ENCODE data around the gene IL1A. TPM values are rescaled to one million over a fixed set of nuclear protein-coding genes. Genes with fewer than 3 reads are reported as not detected.
A peak's percentile ranks its signal among the peaks of the same experiment; 100 is the strongest.

Gene IL1A
- total and polyA plus RNA-seq, 4 experiments from 2014 or later, result 0.15 TPM; not detected in 3

GRCh38 chr2:112796486-112796885, 12.2 kb upstream of the IL1A start:
- H3K36me3 ChIP-seq (ENCODE audit: insufficient read depth, low read length), result no peaks in the 10 kb centered on the region
- H3K4me3 ChIP-seq (ENCODE audit: low read length in 2 of 2), result no peak overlapping the region
- CTCF ChIA-PET (ENCODE audit: partially characterized antibody), result no interaction called here
- no peaks in the 10 kb centered on the region for H3K9me3 ChIP-seq (ENCODE audit: control insufficient read depth in 1 of 2, low read length in 2 of 2)
- peaks cover 0 to 5% (median 0%) of the 10 kb centered on the region in 8 donors for H3K9me3 Mint-ChIP-seq
- POLR2A ChIA-PET (ENCODE audit: partially characterized antibody), result no interaction called here
- H3K27me3 ChIP-seq (ENCODE audit: insufficient read depth, low read length), result no peaks in the 10 kb centered on the region
- no peak overlapping the region for H3K4me3 Mint-ChIP-seq
- intact Hi-C loops (cut with micrococcal nuclease), result no loop called here
- peaks cover 0 to 4% (median 4%) of the 10 kb centered on the region in 4 donors for H3K4me1 Mint-ChIP-seq
- H3K36me3 Mint-ChIP-seq, result no peaks in the 10 kb centered on the region
- peaks cover 0 to 1% of the 10 kb centered on the region in 2 donors for H3K27me3 Mint-ChIP-seq
- no peak for DNase-seq
- no peaks in the 10 kb centered on the region for H3K4me1 ChIP-seq (ENCODE audit: insufficient read depth, low read length)
- H3K27ac Mint-ChIP-seq, result no peak overlapping the region
- no peak overlapping the region for H3K27ac ChIP-seq (ENCODE audit: low read depth, low read length)

DNA sequence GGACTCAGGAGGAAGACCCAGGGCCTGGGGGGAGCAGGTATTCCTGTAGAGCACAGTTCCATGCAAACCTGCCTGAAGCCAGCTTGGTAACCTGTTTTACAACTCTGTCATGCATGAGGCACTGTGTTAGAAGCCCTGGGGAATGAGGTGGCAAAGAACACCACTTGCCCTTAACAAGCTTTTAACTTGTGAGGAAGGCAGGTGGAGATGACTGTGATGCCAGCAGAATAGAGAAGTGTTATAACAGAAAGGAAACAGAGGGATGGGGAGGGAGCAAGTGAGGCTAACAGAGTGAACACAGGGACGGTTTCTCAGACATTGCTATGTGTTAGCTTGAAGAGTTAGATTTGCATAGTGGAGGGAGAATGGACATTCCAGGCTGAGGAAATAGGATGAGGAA, 11.5 kb upstream of the IL1A start:
- Histone ChIP-seq H3K36me3 (ENCODE audit: insufficient read depth, low read length) (no peaks in the 10 kb centered on the region), H3K27me3 (ENCODE audit: insufficient read depth, low read length) (no peaks in the 10 kb centered on the region), H3K9me3 (ENCODE audit: control insufficient read depth in 1 of 2, low read length in 2 of 2) (no peaks in the 10 kb centered on the region), H3K27ac (ENCODE audit: low read depth, low read length) (no peak overlapping the region), H3K4me1 (ENCODE audit: insufficient read depth, low read length) (no peaks in the 10 kb centered on the region), H3K4me3 (ENCODE audit: low read length in 2 of 2) (no peak overlapping the region)
- H3K36me3 Mint-ChIP-seq, result no peaks in the 10 kb centered on the region
- no peak for DNase-seq
- peaks cover 0 to 4% (median 4%) of the 10 kb centered on the region in 4 donors for H3K4me1 Mint-ChIP-seq
- H3K4me3 Mint-ChIP-seq, result no peak overlapping the region
- peaks cover 0 to 5% (median 0%) of the 10 kb centered on the region in 8 donors for H3K9me3 Mint-ChIP-seq
- intact Hi-C loops (cut with micrococcal nuclease), result no loop called here
- ChIA-PET CTCF (ENCODE audit: partially characterized antibody) (no interaction called here), POLR2A (ENCODE audit: partially characterized antibody) (no interaction called here)
- peak overlapping the region in 1 of 7 donors; percentile 26 for H3K27ac Mint-ChIP-seq
- H3K27me3 Mint-ChIP-seq, result peaks cover 0 to 1% of the 10 kb centered on the region in 2 donors

DNA sequence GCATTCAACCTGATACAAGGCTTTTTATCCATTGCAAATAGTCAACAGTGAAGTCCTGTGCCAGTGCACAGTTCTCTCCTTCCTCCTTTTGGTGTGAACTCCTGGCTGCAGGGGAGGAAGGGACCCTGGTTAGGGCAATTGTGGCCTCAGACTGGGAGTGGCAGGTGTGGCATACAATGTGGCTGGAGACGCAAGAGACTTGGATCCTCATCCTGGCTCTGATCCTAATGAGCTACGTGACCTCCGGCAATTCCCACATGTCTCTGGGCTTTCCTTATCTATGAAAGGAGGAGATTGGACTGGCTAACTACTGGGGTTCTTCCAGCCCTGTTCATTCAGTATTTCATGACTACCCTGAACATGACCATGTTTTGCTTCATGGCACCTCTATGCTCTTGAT, 10.5 kb upstream of the IL1A start:
- H3K27me3 Mint-ChIP-seq, result peaks cover 0 to 1% of the 10 kb centered on the region in 2 donors
- peaks cover 0 to 4% (median 4%) of the 10 kb centered on the region in 4 donors for H3K4me1 Mint-ChIP-seq
- Histone ChIP-seq H3K36me3 (ENCODE audit: insufficient read depth, low read length) (no peaks in the 10 kb centered on the region), H3K27ac (ENCODE audit: low read depth, low read length) (no peak overlapping the region), H3K27me3 (ENCODE audit: insufficient read depth, low read length) (no peaks in the 10 kb centered on the region), H3K4me3 (ENCODE audit: low read length in 2 of 2) (no peak overlapping the region), H3K4me1 (ENCODE audit: insufficient read depth, low read length) (no peaks in the 10 kb centered on the region), H3K9me3 (ENCODE audit: control insufficient read depth in 1 of 2, low read length in 2 of 2) (no peaks in the 10 kb centered on the region)
- H3K9me3 Mint-ChIP-seq, result peaks cover 0 to 5% (median 0%) of the 10 kb centered on the region in 8 donors
- H3K36me3 Mint-ChIP-seq, result no peaks in the 10 kb centered on the region
- ChIA-PET CTCF (ENCODE audit: partially characterized antibody) (no interaction called here), POLR2A (ENCODE audit: partially characterized antibody) (no interaction called here)
- no peak overlapping the region for H3K4me3 Mint-ChIP-seq
- DNase-seq, result no peak
- H3K27ac Mint-ChIP-seq, result peak overlapping the region in 1 of 7 donors; percentile 66
- intact Hi-C loops (cut with micrococcal nuclease), result no loop called here

GRCh38 chr2:112794131-112794733, 9.9 kb upstream of the IL1A start:
- Histone ChIP-seq H3K27me3 (ENCODE audit: insufficient read depth, low read length) (no peaks in the 10 kb centered on the region), H3K4me3 (ENCODE audit: low read length in 2 of 2) (no peak overlapping the region), H3K9me3 (ENCODE audit: control insufficient read depth in 1 of 2, low read length in 2 of 2) (no peaks in the 10 kb centered on the region), H3K27ac (ENCODE audit: low read depth, low read length) (no peak overlapping the region), H3K36me3 (ENCODE audit: insufficient read depth, low read length) (no peaks in the 10 kb centered on the region), H3K4me1 (ENCODE audit: insufficient read depth, low read length) (no peaks in the 10 kb centered on the region)
- DNase-seq, result peak in 1 of 5 donors; percentile 45
- no peak overlapping the region for H3K4me3 Mint-ChIP-seq
- H3K27ac Mint-ChIP-seq, result no peak overlapping the region
- peaks cover 0 to 4% (median 0%) of the 10 kb centered on the region in 8 donors for H3K9me3 Mint-ChIP-seq
- H3K4me1 Mint-ChIP-seq, result peaks cover 0 to 4% (median 4%) of the 10 kb centered on the region in 4 donors
- H3K36me3 Mint-ChIP-seq, result no peaks in the 10 kb centered on the region
- H3K27me3 Mint-ChIP-seq, result peaks cover 0 to 1% of the 10 kb centered on the region in 2 donors
- ChIA-PET POLR2A (ENCODE audit: partially characterized antibody) (no interaction called here), CTCF (ENCODE audit: partially characterized antibody) (no interaction called here)
- intact Hi-C loops (cut with micrococcal nuclease), result no loop called here

DNA sequence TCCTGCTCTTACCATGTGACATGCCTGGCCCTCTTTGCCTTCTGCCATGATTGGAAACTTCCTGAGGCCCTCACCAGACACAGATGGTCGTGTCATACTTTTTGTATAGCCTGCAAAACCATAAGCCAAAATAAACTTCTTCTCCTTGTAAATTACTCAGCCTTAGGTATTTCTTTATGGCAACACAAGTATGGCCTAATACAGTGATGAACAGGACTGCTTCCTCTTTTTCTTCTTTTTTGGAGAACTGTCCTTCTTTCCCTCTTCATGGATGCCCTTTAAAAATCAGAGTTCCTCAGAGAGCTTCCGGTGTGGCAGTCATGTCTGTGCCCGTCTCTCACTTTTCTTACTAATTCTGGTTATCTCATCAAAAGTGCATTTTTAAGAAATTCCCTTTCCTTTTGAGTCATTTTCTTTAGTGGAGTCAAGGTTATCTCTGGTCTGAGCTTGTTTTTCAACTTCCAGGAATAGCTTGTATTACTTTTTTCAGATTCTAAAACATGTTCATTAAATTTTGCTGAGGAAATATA, 9.2 kb upstream of the IL1A start:
- no peak overlapping the region for H3K27ac Mint-ChIP-seq
- peaks cover 0 to 4% (median 4%) of the 10 kb centered on the region in 4 donors for H3K4me1 Mint-ChIP-seq
- H3K9me3 Mint-ChIP-seq, result peaks cover 0 to 4% (median 0%) of the 10 kb centered on the region in 8 donors
- Histone ChIP-seq H3K27ac (ENCODE audit: low read depth, low read length) (no peak overlapping the region), H3K9me3 (ENCODE audit: control insufficient read depth in 1 of 2, low read length in 2 of 2) (no peaks in the 10 kb centered on the region), H3K4me1 (ENCODE audit: insufficient read depth, low read length) (no peaks in the 10 kb centered on the region), H3K4me3 (ENCODE audit: low read length in 2 of 2) (no peak overlapping the region), H3K36me3 (ENCODE audit: insufficient read depth, low read length) (no peaks in the 10 kb centered on the region), H3K27me3 (ENCODE audit: insufficient read depth, low read length) (no peaks in the 10 kb centered on the region)
- peaks cover 1% of the 10 kb centered on the region in 2 donors for H3K27me3 Mint-ChIP-seq
- intact Hi-C loops (cut with micrococcal nuclease), result no loop called here
- DNase-seq, result no peak
- ChIA-PET POLR2A (ENCODE audit: partially characterized antibody) (no interaction called here), CTCF (ENCODE audit: partially characterized antibody) (no interaction called here)
- H3K36me3 Mint-ChIP-seq, result no peaks in the 10 kb centered on the region
- H3K4me3 Mint-ChIP-seq, result no peak overlapping the region

DNA sequence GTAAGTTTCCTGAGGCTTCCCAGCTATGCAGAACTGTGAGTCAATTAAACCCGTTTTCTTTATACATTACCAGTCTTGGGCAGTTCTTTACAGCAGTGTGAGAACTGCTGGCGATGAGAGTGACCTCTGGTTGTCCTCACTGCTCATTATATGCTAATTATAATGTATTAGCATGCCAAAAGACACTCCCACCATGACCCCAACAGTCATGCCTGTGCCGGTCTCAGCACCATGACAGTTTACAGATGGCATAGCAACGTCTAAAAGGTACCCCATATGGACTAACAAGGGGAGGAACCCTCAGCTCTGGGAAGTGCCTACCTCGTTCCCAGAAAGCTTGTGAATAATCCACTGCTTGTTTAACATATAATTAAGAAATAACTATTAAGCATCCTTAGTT, 8.1 kb upstream of the IL1A start:
- Histone ChIP-seq H3K27ac (ENCODE audit: low read depth, low read length) (no peak overlapping the region), H3K4me3 (ENCODE audit: low read length in 2 of 2) (no peak overlapping the region), H3K4me1 (ENCODE audit: insufficient read depth, low read length) (no peaks in the 10 kb centered on the region), H3K36me3 (ENCODE audit: insufficient read depth, low read length) (no peaks in the 10 kb centered on the region), H3K27me3 (ENCODE audit: insufficient read depth, low read length) (no peaks in the 10 kb centered on the region), H3K9me3 (ENCODE audit: control insufficient read depth in 1 of 2, low read length in 2 of 2) (no peaks in the 10 kb centered on the region)
- CTCF ChIA-PET (ENCODE audit: partially characterized antibody), result no interaction called here
- H3K36me3 Mint-ChIP-seq, result no peaks in the 10 kb centered on the region
- H3K27ac Mint-ChIP-seq, result no peak overlapping the region
- DNase-seq, result no peak
- POLR2A ChIA-PET (ENCODE audit: partially characterized antibody), result no interaction called here
- H3K4me1 Mint-ChIP-seq, result peaks cover 0 to 4% (median 4%) of the 10 kb centered on the region in 4 donors
- H3K27me3 Mint-ChIP-seq, result peaks cover 1 to 2% of the 10 kb centered on the region in 2 donors
- H3K9me3 Mint-ChIP-seq, result peaks cover 0 to 4% (median 0%) of the 10 kb centered on the region in 8 donors
- intact Hi-C loops (cut with micrococcal nuclease), result no loop called here
- no peak overlapping the region for H3K4me3 Mint-ChIP-seq

- Mint-ChIP-seq H3K27ac (no peak overlapping the region), H3K27me3 (peaks cover under 1 to 2% of the 10 kb centered on the region in 2 donors), H3K9me3 (peaks cover 0 to 4% (median 0%) of the 10 kb centered on the region in 8 donors), H3K4me1 (peaks cover 0 to 4% (median 4%) of the 10 kb centered on the region in 4 donors), H3K4me3 (no peak overlapping the region), H3K36me3 (no peaks in the 10 kb centered on the region)
- intact Hi-C loops (cut with micrococcal nuclease), result no loop called here
- H3K9me3 ChIP-seq (ENCODE audit: control insufficient read depth in 1 of 2, low read length in 2 of 2), result no peaks in the 10 kb centered on the region
- POLR2A ChIA-PET (ENCODE audit: partially characterized antibody), result interaction anchor here (0.5 kb wide), 1 partner anchor 21 kb away, joined by 3 read pairs; no protein-coding TSS in a partner anchor
- H3K4me3 ChIP-seq (ENCODE audit: low read length in 2 of 2), result no peak overlapping the region
- H3K36me3 ChIP-seq (ENCODE audit: insufficient read depth, low read length), result no peaks in the 10 kb centered on the region
- no peaks in the 10 kb centered on the region for H3K4me1 ChIP-seq (ENCODE audit: insufficient read depth, low read length)
- no peaks in the 10 kb centered on the region for H3K27me3 ChIP-seq (ENCODE audit: insufficient read depth, low read length)
- no peak for DNase-seq
- CTCF ChIA-PET (ENCODE audit: partially characterized antibody), result interaction anchor here (0.7 kb wide), 1 partner anchor 624 kb away, joined by 3 read pairs; no protein-coding TSS in a partner anchor
- H3K27ac ChIP-seq (ENCODE audit: low read depth, low read length), result no peak overlapping the region
Measured at GRCh38 chr2:112791693-112792230, 7.5 kb upstream of the IL1A start.

Data from CD4-positive, alpha-beta memory T cell (primary cell).